Choroid plexus epithelial cell (primary cell): ENCODE results near the gene SLC27A3.

Source experiments
- DNase-seq: peaks from one replicate; pipeline ENCODE4 v3.0.0-alpha.2; 2010; ENCODE audit warnings: low read depth
- H3K4me3 ChIP-seq: 2 replicates; pipeline ENCODE4 v1.5.1; 2011; ENCODE audit warnings: low read depth, mild to moderate bottlenecking, control low read depth, low read length, moderate library complexity
- CTCF ChIP-seq: conservative IDR thresholded peaks from 2 replicates; pipeline ENCODE4 v1.5.1; 2011; ENCODE audit warnings: low read depth, mild to moderate bottlenecking, control low read depth, inconsistent platforms, low read length, moderate library complexity

Gene SLC27A3

DNA sequence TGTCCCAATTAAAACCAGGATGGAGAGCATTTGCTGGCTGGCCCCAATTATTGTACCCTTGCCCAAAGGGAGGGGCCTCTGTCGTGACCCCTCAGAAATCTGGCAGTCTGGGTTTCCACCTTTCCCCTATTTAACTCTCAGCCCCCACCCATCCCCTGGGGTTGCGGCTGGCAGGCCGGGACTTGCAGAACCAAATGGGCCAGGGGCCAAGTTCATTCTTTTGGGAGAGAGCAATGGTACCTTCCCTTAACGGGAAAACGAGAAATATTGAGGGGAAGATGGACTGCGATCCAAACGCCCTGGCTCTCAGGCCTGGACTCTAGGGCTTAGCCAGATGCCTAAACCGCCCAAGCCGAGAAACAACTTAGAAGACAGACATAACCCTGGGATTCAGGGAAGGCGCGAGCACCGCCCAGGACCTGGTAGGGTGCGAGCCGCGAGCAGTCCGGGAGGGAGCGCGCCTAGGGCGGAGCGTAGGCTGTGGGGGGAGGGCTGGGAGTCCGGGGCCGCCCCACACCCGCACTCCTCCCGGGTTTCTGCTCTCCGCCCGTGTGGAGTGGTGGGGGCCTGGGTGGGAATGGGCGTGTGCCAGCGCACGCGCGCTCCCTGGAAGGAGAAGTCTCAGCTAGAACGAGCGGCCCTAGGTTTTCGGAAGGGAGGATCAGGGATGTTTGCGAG, at the start of gene SLC27A3:
Gene SLC27A3 (plus strand): TSS at position 628 of the 678 bp plus-strand sequence. CDS start 91 bp downstream, outside the sequence.
- H3K4me3 ChIP-seq = peak within 1 kb of the TSS; percentile 61
- DNase-seq = peak; percentile 37
- no peak for TF ChIP-seq CTCF

- DNase-seq = peak; percentile 100
- H3K4me3 ChIP-seq = peak within 1 kb of the TSS; percentile 81
- TF ChIP-seq CTCF = peak; percentile 18
Observed at GRCh38 chr1:153727463-153728304, 47.5 kb upstream of the SLC27A3 start, which contains the start of gene INTS3. INTS3 (plus strand) TSS chr1:153728050; CDS start chr1:153728635, 585 bp downstream.

DNA sequence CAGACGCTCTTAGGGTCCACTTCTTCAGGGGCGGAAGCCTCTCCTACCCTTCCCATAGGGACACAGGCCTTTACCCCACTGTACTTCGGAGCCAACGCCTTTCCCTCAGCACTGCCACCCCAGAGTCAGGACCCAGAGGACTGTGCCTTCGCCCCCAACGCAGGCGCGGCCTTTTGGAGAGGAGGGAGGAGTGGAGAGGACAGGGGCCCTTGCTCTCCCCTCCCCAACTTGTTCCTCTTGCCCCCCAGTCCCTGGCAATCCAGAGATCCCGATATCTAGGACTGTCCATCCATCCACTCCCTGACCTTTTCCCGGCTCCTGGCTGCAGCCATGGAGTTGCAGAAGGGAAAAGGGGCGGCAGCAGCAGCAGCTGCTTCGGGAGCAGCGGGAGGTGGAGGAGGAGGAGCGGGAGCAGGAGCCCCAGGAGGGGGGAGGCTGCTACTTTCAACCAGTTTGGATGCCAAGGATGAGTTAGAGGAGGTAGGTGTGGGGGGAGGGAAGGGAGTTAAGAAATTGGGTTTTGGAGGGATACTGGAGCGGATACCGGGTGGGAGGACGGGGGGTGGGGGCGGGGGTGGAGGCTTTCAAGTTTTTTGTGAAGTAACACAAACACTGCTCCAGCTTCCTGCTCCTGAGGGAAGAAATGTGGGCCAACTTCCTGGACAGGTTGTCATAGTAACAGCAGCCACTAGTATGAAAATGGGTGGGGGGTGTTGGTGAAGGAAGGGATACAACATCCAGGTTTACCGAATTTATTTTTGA, 46.7 kb upstream of the SLC27A3 start:
- peak overlapping the region; percentile 81 for H3K4me3 ChIP-seq
- peak; percentile 41 for DNase-seq
- no peak for TF ChIP-seq CTCF

GRCh38 chr1:153730468-153730988, 44.7 kb upstream of the SLC27A3 start:
- no peak for DNase-seq
- no peak for TF ChIP-seq CTCF
- no peak overlapping the region for H3K4me3 ChIP-seq

DNA sequence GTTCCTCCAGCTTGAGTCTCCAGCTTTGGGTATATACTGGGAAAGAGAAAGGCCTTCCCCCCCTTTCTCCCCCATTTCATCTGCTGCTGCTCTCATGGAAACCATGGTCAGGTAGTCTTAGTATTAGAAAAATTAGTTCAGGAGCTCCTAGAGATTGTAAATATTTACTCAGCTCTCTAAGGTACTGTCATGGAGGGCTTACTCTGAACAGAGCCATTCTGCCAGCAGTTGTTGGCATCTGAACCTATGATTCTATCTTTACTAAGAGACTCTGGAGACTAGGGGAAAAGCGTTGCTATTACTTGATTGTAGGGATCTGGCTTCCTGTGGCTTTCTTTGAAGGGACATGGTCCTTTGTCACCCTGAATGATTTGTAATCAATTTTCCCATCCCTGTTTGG, 41.2 kb upstream of the SLC27A3 start:
- H3K4me3 ChIP-seq = no peak overlapping the region
- no peak for TF ChIP-seq CTCF
- DNase-seq = no peak

DNA sequence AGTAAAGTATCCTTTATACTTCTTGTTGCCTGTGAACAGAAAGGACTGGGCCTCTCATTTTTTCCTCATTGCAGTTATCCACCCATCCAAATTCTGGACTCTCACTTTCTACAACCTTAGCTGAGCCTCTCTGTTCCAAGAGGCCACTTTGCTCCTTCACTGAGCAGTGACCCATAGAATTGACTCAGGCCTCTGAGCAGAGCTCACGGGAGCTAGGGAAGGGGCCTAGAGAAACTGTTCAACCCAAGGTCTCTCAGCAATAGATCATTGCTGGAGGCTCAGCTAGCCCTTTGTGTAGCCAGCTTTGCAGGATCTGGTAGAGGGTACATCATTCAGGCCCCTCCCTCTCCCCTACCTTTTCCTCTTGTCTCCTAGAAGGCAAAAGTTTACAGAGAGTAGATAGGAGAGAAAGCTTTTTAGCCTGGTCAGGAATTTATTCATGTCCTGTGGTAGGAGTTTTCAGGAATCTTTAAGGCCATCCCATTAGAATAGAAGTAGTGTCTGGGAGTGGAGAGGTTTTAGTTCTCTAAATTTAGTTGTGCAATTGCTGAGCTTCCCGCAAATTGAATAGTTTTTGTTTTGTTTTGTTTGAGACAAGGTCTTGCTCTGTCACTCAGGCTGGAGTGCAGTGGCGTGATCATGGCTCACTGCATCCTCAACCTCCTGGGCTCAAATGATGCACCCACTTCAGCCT, 40.7 kb upstream of the SLC27A3 start:
- no peak for TF ChIP-seq CTCF
- H3K4me3 ChIP-seq = no peak overlapping the region
- DNase-seq = no peak
